PC-3 (cell line): ENCODE measurements around the gene NFE2. TPM values are rescaled to one million over a fixed set of nuclear protein-coding genes. Genes with fewer than 3 reads are reported as not detected.

ENCODE experiments used
- ATAC-seq: fragments of 200-7000 bp; cut with Tn5 transposase; 2 replicates; pipeline ENCODE4 v1.9.1; 2020; ENCODE audit warnings: mild to moderate bottlenecking, moderate library complexity
- BruUV-seq: library from RNA; stranded (reverse); fragments of 400-500 nt; replicated peaks from 2 replicates; lab custom pipeline; 2021; lab: Mats Ljungman, UMichigan
- CTCF ChIA-PET: fragments of 300-600 bp; sonication (Branson Sonifier 250); formaldehyde crosslinking; loops from one replicate; lab custom pipeline; 2022; ENCODE audit warnings: antibody characterized with exemption; lab: Charles Lee
- POLR2A ChIA-PET: fragments of 300-600 bp; sonication (Branson Sonifier 250); formaldehyde crosslinking; loops from one replicate; lab custom pipeline; 2022; ENCODE audit warnings: antibody characterized with exemption; ENCODE audit not compliant: unreplicated experiment; lab: Charles Lee
- DNase-seq: peaks from one replicate; pipeline ENCODE4 v3.0.0-alpha.2; 2015
- H2AFZ ChIP-seq: fragments of 300-600 bp; sonication (generic); 2 replicates; pipeline ENCODE4 v1.6.0; 2016; ENCODE audit warnings: antibody characterized with exemption, low read length
- H3F3A ChIP-seq: fragments of 300-600 bp; sonication (generic); one replicate; pipeline ENCODE4 v1.6.0; 2017; ENCODE audit warnings: antibody characterized with exemption, low read length, control low read depth, mild to moderate bottlenecking; ENCODE audit not compliant: unreplicated experiment
- H3K27ac ChIP-seq: fragments of 300-600 bp; sonication (generic); 2 replicates; pipeline ENCODE4 v1.5.1; 2016; ENCODE audit warnings: mild to moderate bottlenecking, low read length
- H3K27me3 ChIP-seq: fragments of 300-600 bp; sonication (generic); 2 replicates; pipeline ENCODE4 v1.6.1; 2016; ENCODE audit warnings: low read length, mixed read lengths
- H3K36me3 ChIP-seq: fragments of 300-600 bp; sonication (generic); 2 replicates; pipeline ENCODE4 v1.6.1; 2016; ENCODE audit warnings: low read depth, mixed run types, low read length, mixed read lengths
- H3K4me1 ChIP-seq: fragments of 300-600 bp; sonication (generic); 2 replicates; pipeline ENCODE4 v1.5.1; 2016; ENCODE audit warnings: low read length; ENCODE audit not compliant: insufficient read depth
- H3K4me2 ChIP-seq: fragments of 300-600 bp; sonication (generic); 2 replicates; pipeline ENCODE4 v1.6.0; 2016; ENCODE audit warnings: low read length
- H3K4me3 ChIP-seq: fragments of 300-600 bp; sonication (generic); 2 replicates; pipeline ENCODE4 v1.5.1; 2016; ENCODE audit warnings: mild to moderate bottlenecking, low read length, mixed read lengths
- H3K79me2 ChIP-seq: fragments of 300-600 bp; sonication (generic); 2 replicates; pipeline ENCODE4 v1.6.1; 2017; ENCODE audit warnings: low read length, mixed read lengths
- H3K9ac ChIP-seq: fragments of 300-600 bp; sonication (generic); 2 replicates; pipeline ENCODE4 v1.6.0; 2016; ENCODE audit warnings: mild to moderate bottlenecking, low read length
- H3K9me2 ChIP-seq: fragments of 300-600 bp; sonication (generic); replicated peaks from 2 replicates; pipeline ENCODE4 v1.6.1; 2016; ENCODE audit warnings: mixed run types, low read length, mixed read lengths
- H3K9me3 ChIP-seq: fragments of 300-600 bp; sonication (generic); 2 replicates; pipeline ENCODE4 v1.6.1; 2016; ENCODE audit warnings: low read length, mixed read lengths
- H4K20me1 ChIP-seq: fragments of 300-600 bp; sonication (generic); 2 replicates; pipeline ENCODE4 v1.6.1; 2016; ENCODE audit warnings: low read length, mixed read lengths
- EZH2 ChIP-seq: fragments of 300-600 bp; sonication (generic); IDR thresholded peaks from one replicate; pipeline ENCODE4 v1.6.1; 2017; ENCODE audit warnings: antibody characterized with exemption, mild to moderate bottlenecking, low read length; ENCODE audit not compliant: unreplicated experiment
- EZH2phosphoT487 ChIP-seq: fragments of 300-600 bp; sonication (generic); IDR thresholded peaks from 2 replicates; pipeline ENCODE4 v1.6.1; 2018; ENCODE audit warnings: mild to moderate bottlenecking, antibody characterized with exemption, low read length, borderline replicate concordance
- intact Hi-C: fragments of 100-400 bp; cut with micrococcal nuclease; formaldehyde crosslinking; loops from 2 replicates; pipeline ENCODE4 v1.9.0; 2023
- total RNA-seq: library from RNA; depleted of rRNA; stranded (reverse); fragments of >200 nt; gene quantifications from 2 replicates; pipeline ENCODE4 v1.2.3, GENCODE V29; 2014
- TF ChIP-seq, protein P1 (sequence below): fragments of 300-600 bp; sonication (generic); conservative IDR thresholded peaks from 2 replicates; pipeline ENCODE4 v1.5.1; 2017; ENCODE audit warnings: antibody characterized with exemption, low read depth, mild to moderate bottlenecking, low read length

The NFE2 gene
- total RNA-seq, 1 experiment from 2014 or later, result 0.26 TPM

- Histone ChIP-seq H3K36me3 (peaks cover 2% of the 10 kb centered on the region; the same call in 1 of the 2 replicates), H3K9me2 (no peaks in the 10 kb centered on the region), H2AFZ (no peak overlapping the region), H4K20me1 (no peaks in the 10 kb centered on the region), H3K4me1 (peaks cover 20% of the 10 kb centered on the region), H3K9ac (no peak overlapping the region), H3F3A (no peaks in the 10 kb centered on the region), H3K9me3 (no peaks in the 10 kb centered on the region), H3K79me2 (no peaks in the 10 kb centered on the region), H3K27ac (no peak overlapping the region), H3K4me3 (no peak overlapping the region), H3K4me2 (no peak overlapping the region), H3K27me3 (no peaks in the 10 kb centered on the region)
- BruUV-seq, result no TSS peak
- POLR2A ChIA-PET, result no interaction called here
- no peak for DNase-seq
- CTCF ChIA-PET, result interaction anchor here (0.7 kb wide), 1 partner anchor 28 kb away, joined by 4 read pairs; the partner anchor contains the start of gene COPZ1
- intact Hi-C loops, result no loop called here
- TF ChIP-seq, protein P1, sequence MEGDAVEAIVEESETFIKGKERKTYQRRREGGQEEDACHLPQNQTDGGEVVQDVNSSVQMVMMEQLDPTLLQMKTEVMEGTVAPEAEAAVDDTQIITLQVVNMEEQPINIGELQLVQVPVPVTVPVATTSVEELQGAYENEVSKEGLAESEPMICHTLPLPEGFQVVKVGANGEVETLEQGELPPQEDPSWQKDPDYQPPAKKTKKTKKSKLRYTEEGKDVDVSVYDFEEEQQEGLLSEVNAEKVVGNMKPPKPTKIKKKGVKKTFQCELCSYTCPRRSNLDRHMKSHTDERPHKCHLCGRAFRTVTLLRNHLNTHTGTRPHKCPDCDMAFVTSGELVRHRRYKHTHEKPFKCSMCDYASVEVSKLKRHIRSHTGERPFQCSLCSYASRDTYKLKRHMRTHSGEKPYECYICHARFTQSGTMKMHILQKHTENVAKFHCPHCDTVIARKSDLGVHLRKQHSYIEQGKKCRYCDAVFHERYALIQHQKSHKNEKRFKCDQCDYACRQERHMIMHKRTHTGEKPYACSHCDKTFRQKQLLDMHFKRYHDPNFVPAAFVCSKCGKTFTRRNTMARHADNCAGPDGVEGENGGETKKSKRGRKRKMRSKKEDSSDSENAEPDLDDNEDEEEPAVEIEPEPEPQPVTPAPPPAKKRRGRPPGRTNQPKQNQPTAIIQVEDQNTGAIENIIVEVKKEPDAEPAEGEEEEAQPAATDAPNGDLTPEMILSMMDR, result no peak
- TF ChIP-seq EZH2phosphoT487, result no peak
- TF ChIP-seq EZH2, result no peak
- no peak for ATAC-seq
Measured at GRCh38 chr12:54296393-54297099, 4.3 kb downstream of the NFE2 start.

DNA sequence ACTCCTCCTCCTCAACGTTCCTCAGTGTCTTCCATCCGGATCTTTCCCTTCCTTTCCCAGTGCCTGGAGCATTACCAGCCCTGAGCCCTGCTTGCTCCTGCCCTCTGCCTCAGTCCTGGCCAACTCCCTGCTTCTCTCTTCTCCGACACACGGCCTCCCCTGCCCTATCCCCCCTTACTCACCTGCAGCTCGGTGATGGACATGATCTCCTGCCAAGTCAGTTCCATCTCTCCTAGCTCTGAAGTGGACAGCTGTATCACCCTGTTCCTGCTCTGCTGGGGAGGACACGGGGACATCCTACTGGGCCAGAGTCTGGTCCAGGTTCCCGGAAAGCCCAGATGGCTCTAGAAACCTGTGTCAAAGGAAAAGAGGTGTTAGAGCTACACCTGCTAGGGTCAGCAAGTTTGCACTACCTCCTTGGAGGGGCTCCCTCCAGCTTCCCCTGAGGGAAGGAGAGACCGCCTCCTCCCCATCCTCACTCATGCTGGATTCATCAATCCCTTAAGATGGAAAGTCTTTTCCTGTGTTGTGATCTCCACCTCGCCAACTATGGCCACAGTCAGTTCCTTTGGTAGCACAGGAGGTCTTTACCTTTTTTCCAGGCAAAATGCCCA is 5.8 kb downstream of the NFE2 start:
- Histone ChIP-seq H4K20me1 (no peaks in the 10 kb centered on the region), H3K4me2 (no peak overlapping the region), H3F3A (no peaks in the 10 kb centered on the region), H3K27me3 (no peaks in the 10 kb centered on the region), H3K36me3 (peaks cover 2% of the 10 kb centered on the region; the same call in 1 of the 2 replicates), H3K27ac (no peak overlapping the region), H3K9me2 (no peaks in the 10 kb centered on the region), H3K4me1 (peaks cover 5% of the 10 kb centered on the region; the same call in 1 of the 2 replicates), H3K9me3 (no peaks in the 10 kb centered on the region), H3K9ac (no peak overlapping the region), H2AFZ (no peak overlapping the region), H3K79me2 (no peaks in the 10 kb centered on the region), H3K4me3 (no peak overlapping the region)
- intact Hi-C loops, result loop anchor here (2.0 kb wide), 2 partner anchors 30 to 66 kb away; partner anchors contain the start of gene COPZ1
- BruUV-seq, result no TSS peak
- CTCF ChIA-PET, result interaction anchor here (0.6 to 1.0 kb wide), 3 partner anchors 9 to 30 kb away, joined by 3 to 4 read pairs (median 4); partner anchors contain the start of gene COPZ1
- POLR2A ChIA-PET, result interaction anchor here (0.6 kb wide), 1 partner anchor 12 kb away, joined by 4 read pairs; no protein-coding TSS in a partner anchor
- TF ChIP-seq EZH2, result no peak
- TF ChIP-seq EZH2phosphoT487, result no peak
- TF ChIP-seq, protein P1, result no peak
- ATAC-seq (no peak), DNase-seq (no peak)
